Stimulated activated CD8-positive, alpha-beta memory T cell treated with anti-CD3 and anti-CD28 coated beads, Interleukin-15, amount 100 ng/mL, for 48 hours (primary cell): ENCODE measurements around the gene MAGEA3.
"Not testable (repeated sequence)": the region's sequence is repeated elsewhere in the genome, so short reads cannot be mapped to it uniquely, and the experiment has no call there.

ENCODE experiments used
- DNase-seq, 2 donors: peaks; one replicate each; pipeline ENCODE4 v3.0.0-alpha.2; 2020; ENCODE audit warnings: low read depth in 2 of 2

Gene MAGEA3

DNA sequence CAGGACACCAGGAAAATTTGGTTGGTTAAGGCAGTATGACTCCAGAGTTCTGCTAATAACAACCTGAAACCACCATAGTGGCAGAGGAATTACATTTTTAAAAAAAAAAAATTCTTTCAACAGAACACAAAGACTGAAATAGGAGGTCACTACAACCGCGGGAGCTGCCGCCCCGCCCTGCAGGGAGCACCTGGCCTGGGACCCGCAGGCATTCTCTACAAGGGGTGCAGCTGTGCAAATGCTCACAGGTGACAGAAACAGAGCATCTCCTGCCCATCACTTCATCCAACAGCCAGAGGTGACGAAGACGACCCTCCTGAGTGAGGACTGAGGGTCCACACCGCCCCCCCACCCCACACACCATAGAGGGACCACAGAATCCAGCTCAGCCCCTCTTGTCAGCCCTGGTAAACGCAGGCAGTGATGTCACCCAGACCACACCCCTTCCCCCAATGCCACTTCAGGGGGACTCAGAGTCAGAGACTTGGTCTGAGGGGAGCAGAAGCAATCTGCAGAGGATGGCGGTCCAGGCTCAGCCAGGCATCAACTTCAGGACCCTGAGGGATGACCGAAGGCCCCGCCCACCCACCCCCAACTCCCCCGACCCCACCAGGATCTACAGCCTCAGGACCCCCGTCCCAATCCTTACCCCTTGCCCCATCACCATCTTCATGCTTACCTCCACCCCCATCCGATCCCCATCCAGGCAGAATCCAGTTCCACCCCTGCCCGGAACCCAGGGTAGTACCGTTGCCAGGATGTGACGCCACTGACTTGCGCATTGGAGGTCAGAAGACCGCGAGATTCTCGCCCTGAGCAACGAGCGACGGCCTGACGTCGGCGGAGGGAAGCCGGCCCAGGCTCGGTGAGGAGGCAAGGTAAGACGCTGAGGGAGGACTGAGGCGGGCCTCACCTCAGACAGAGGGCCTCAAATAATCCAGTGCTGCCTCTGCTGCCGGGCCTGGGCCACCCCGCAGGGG lies at the start of gene MAGEA3:
Gene MAGEA3, plus strand, starts transcription at position 843 of the 980 bp plus-strand sequence. CDS start 2,039 bp downstream, outside the sequence.
- DNase-seq: not testable (repeated sequence)

- DNase-seq: no peak
Measured at GRCh38 chrX:152652060-152652459, 46.5 kb upstream of the MAGEA3 start.

- DNase-seq: no peak
Measured at GRCh38 chrX:152652467-152652866, 46.1 kb upstream of the MAGEA3 start.

GRCh38 chrX:152656087-152656486 lies 42.5 kb upstream of the MAGEA3 start:
- DNase-seq: no peak

DNA sequence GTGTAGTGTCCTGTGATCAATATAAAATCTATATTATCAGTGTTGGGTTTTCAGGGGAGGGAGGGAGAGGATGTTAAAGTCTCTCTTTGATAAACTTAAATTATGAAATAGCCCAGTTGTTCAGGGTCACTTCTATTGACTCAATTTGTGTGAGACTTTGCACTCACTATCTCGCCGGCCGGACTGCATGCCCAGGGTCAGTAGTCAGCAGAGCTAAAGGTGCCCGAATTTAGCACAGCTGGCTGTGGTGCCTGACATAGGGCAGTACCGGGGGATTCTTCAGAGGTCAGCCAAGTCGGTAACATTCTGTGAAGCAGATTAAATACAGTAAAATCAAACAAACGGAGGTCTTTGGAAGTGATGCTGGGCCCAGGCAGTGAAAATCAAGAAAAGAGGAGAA lies 41.7 kb upstream of the MAGEA3 start:
- no peak for DNase-seq

DNA sequence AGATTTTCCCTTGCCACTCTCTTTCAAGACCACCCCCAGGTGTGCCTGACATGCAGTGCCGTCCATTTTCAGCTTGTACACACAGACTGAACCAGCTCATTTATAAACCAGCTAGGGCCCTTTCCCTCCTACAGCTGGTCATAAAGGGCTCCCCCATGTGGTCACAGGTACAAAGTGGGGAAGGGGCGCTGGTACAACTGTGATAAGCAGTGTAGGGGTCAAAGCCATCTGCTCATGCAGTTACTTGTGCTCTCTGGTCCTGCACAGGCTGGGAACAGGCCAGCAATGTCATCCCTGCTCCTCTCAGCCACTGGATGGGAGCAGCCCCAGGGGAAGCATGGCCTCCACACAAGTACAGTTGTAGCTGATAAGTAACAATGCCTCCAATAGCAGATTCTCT lies 40.3 kb upstream of the MAGEA3 start:
- DNase-seq: no peak

GRCh38 chrX:152663086-152663485 lies 35.5 kb upstream of the MAGEA3 start:
- no peak for DNase-seq

GRCh38 chrX:152674135-152674534 lies 24.5 kb upstream of the MAGEA3 start:
- no peak for DNase-seq

- DNase-seq: not testable (repeated sequence)
Measured at GRCh38 chrX:152674652-152675051, 23.9 kb upstream of the MAGEA3 start.

DNA sequence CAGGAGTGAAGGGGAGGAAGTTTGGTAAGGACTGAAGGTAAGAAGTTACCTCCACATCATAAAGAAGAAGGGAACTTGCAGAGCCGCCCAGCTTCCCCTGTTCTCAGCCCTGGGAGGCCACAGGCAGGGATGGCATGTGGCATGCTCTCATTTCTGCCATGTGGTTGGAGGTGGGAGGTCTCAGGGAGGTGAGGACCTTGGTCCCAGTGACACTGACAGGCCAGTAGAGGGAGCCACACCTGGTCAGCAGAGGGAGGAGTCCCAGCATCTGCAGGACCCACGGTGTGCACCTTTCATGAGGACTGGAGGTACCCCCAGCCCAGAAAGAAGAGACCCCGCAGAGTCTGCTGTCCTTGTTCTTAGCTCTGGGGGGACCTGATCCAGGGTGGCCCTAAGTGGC lies 17.6 kb upstream of the MAGEA3 start:
- not testable (repeated sequence) for DNase-seq

DNA sequence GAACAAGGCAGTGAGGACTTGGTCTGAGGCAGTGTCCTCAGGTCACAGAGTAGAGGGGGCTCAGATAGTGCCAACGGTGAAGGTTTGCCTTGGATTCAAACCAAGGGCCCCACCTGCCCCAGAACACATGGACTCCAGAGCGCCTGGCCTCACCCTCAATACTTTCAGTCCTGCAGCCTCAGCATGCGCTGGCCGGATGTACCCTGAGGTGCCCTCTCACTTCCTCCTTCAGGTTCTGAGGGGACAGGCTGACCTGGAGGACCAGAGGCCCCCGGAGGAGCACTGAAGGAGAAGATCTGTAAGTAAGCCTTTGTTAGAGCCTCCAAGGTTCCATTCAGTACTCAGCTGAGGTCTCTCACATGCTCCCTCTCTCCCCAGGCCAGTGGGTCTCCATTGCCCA lies 1.8 kb downstream of the MAGEA3 start:
- DNase-seq: not testable (repeated sequence)

- DNase-seq: not testable (repeated sequence)
Measured at GRCh38 chrX:152706500-152706899, 7.9 kb downstream of the MAGEA3 start.

DNA sequence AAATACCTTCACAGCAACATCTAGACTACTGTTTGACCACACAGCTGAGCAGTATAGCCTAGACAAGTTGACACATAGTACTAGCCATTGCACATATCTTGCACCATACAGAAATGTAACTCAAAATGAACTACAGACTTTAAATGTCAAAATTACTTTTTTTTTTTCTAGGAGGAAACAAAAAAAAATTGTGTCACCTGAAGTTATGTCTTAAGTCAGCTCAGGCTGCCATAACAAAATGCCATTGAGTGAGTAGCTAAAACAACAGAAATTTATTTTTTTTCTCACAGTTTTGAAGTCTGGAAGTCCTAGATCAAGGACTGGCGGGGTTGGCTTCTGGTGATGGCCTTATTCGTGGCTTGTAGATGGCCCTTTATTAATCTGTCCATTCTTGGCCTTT lies 10.6 kb downstream of the MAGEA3 start, which contains the start of gene CSAG2:
Gene CSAG2, minus strand, starts transcription at position 101 of the 400 bp plus-strand sequence. CDS start 161 bp downstream, outside the sequence.
- not testable (repeated sequence) for DNase-seq

DNA sequence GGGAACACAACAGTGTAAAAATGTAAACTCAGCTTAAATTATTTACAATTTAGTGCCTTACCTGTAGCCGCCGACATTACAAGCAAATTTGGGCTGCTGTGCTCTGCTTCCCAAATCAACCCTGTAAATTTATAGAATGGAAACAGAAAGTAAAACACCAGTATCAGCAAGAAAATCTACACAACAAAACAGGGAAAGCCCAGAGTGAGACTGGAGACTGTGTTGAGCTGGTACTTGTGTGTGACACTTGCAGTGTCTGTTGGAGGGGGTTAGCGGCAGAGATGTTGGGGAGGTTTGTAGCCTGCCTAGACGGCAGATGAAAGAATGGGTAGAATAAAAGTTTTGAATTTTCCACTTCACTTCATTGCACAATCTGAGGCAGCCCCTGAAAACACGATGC lies 14.6 kb downstream of the MAGEA3 start:
- DNase-seq: not testable (repeated sequence)

DNA sequence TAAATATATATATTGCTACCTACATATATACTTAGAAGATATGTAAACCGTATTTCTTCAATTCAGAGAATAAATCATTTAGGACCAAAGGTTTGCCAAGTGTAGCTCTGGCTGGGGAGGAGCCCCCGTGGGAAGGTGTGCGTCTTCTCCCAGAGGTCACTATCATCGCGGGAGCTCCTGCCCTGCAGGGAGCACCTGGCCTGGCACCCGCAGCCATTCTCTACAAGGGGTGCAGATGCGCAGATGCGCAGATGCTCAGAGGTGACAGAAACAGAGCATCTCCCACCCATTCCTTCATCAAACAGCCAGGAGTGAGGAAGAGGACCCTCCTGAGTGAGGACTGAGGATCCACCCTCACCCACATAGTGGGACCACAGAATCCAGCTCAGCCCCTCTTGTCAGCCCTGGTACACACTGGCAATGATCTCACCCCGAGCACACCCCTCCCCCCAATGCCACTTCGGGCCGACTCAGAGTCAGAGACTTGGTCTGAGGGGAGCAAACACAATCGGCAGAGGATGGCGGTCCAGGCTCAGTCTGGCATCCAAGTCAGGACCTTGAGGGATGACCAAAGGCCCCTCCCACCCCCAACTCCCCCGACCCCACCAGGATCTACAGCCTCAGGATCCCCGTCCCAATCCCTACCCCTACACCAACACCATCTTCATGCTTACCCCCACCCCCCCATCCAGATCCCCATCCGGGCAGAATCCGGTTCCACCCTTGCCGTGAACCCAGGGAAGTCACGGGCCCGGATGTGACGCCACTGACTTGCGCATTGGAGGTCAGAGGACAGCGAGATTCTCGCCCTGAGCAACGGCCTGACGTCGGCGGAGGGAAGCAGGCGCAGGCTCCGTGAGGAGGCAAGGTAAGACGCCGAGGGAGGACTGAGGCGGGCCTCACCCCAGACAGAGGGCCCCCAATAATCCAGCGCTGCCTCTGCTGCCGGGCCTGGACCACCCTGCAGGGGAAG lies 15.5 kb downstream of the MAGEA3 start, which contains the start of gene MAGEA2B:
Gene MAGEA2B, plus strand, starts transcription at position 814 of the 973 bp plus-strand sequence. CDS start 2,479 bp downstream, outside the sequence.
- not testable (repeated sequence) for DNase-seq

GRCh38 chrX:152725409-152725808 lies 26.8 kb downstream of the MAGEA3 start:
- DNase-seq: no peak

- DNase-seq: no peak
Measured at GRCh38 chrX:152733261-152733975, 34.8 kb downstream of the MAGEA3 start, which contains the start of the genes CSAG1 and MAGEA12. CSAG1 (minus strand) TSS chrX:152733721; CDS start chrX:152732460, 1,261 bp downstream. MAGEA12 (plus strand) TSS chrX:152733757; CDS start chrX:152736162, 2,405 bp downstream.

DNA sequence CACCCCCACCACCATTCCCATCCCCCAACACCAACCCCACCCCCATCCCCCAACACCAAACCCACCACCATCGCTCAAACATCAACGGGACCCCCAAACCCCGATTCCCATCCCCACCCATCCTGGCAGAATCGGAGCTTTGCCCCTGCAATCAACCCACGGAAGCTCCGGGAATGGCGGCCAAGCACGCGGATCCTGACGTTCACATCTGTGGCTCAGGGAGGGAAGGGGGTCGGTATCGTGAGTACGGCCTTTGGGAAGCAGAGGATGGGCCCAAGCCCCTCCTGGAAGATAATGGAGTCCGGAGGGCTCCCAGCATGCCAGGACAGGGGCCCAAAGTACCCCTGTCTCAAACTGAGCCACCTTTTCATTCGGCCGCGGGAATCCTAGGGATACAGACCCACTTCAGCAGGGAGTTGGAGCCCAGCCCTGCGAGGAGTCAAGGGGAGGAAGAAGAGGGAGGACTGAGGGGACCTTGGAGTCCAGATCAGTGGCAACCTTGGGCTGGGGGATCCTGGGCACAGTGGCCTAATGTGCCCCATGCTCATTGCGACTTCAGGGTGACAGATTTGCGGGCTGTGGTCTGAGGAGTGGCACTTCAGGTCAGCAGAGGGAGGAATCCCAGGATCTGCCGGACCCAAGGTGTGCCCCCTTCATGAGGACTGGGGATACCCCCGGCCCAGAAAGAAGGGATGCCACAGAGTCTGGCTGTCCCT lies 35.7 kb downstream of the MAGEA3 start:
- DNase-seq: not testable (repeated sequence)

DNA sequence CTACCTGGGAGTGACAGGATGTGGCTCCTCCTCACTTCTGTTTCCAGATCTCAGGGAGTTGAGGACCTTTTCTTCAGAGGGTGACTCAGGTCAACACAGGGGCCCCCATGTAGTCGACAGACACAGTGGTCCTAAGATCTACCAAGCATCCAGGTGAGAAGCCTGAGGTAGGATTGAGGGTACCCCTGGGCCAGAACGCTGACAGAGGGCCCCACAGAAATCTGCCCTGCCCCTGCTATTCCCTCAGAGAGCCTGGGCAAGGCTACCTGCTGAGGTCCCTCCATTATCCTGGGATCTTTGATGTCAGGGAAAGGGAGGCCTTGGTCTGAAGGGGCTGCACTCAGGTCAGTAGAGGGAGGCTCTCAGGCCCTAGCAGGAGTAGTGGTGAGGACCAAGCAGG lies 36.5 kb downstream of the MAGEA3 start:
- no peak for DNase-seq

DNA sequence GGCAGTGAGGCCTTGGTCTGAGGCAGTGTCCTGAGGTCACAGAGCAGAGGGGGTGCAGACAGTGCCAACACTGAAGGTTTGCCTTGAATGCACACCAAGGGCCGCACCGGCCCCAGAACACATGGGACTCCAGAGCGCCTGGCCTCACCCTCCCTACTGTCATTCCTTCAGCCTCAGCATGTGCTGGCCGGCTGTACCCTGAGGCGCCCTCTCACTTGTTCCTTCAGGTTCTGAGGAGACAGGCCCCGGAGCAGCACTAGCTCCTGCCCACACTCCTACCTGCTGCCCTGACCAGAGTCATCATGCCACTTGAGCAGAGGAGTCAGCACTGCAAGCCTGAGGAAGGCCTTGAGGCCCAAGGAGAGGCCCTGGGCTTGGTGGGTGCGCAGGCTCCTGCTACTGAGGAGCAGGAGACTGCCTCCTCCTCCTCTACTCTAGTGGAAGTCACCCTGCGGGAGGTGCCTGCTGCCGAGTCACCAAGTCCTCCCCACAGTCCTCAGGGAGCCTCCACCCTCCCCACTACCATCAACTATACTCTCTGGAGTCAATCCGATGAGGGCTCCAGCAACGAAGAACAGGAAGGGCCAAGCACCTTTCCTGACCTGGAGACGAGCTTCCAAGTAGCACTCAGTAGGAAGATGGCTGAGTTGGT lies 37.4 kb downstream of the MAGEA3 start:
- no peak for DNase-seq
